IPS-20b (cell line): Measurements from ENCODE around the gene SERPIND1.

Experiments
- H3K27ac ChIP-seq: one replicate; pipeline ENCODE4 v1.5.1; 2013; ENCODE audit warnings: low read length
- H3K27me3 ChIP-seq: 2 replicates; pipeline ENCODE4 v1.6.1; 2013; ENCODE audit warnings: mild to moderate bottlenecking, low read length, inconsistent platforms; ENCODE audit not compliant: insufficient read depth
- H3K36me3 ChIP-seq: 2 replicates; pipeline ENCODE4 v1.6.1; 2013; ENCODE audit warnings: low read depth, mild to moderate bottlenecking, inconsistent platforms, low read length, moderate library complexity; ENCODE audit not compliant: insufficient read depth
- H3K4me1 ChIP-seq: 2 replicates; pipeline ENCODE4 v1.6.1; 2013; ENCODE audit warnings: mild to moderate bottlenecking, control low read depth, inconsistent platforms, low read length, moderate library complexity; ENCODE audit not compliant: insufficient read depth
- H3K4me3 ChIP-seq: 2 replicates; pipeline ENCODE4 v1.5.1; 2013; ENCODE audit warnings: mild to moderate bottlenecking, low read length, inconsistent platforms
- H3K9ac ChIP-seq: 2 replicates; pipeline ENCODE4 v1.6.1; 2013; ENCODE audit warnings: low read depth, mild to moderate bottlenecking, inconsistent platforms, low read length, moderate library complexity
- H3K9me3 ChIP-seq: 2 replicates; pipeline ENCODE4 v1.6.1; 2013; ENCODE audit warnings: mild to moderate bottlenecking, low read depth, low read length, inconsistent platforms; ENCODE audit not compliant: insufficient read depth

SERPIND1 gene

DNA sequence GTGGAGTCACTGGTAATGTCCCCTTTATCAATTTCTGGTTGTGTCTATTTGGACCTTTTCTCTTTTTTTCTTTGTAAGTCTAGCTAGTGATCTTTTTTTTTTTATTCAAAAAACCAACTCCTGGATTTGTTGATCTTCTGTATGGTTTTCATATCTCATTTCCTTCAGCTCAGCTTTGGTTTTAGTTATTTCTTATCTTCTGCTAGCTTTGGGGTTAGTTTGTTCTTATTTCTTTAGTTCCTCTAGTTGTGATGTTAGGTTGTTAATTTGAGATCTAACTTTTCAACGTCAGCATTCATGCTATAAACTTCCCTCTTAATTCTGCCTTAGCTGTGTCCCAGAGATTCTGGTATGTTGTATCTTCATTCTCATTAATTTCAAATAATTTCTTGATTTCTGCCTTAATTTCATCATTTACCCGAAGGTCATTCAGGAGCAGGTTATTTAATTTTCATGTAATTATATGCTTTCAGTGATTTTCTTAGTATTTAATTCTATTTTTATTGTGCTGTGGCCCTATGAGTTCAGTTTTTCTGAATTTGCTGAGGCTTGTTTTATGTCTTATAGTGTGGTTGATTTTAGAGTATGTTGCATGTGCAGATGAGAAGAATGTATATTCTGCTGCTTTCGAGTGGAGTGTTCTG lies 55.7 kb downstream of the SERPIND1 start:
- no peaks in the 10 kb centered on the region for H3K4me1 ChIP-seq
- H3K27me3 ChIP-seq, result no peaks in the 10 kb centered on the region
- no peak overlapping the region for H3K27ac ChIP-seq
- H3K9ac ChIP-seq, result no peak overlapping the region
- H3K4me3 ChIP-seq, result no peak overlapping the region
- H3K36me3 ChIP-seq, result peaks cover 6% of the 10 kb centered on the region
- H3K9me3 ChIP-seq, result no peaks in the 10 kb centered on the region

DNA sequence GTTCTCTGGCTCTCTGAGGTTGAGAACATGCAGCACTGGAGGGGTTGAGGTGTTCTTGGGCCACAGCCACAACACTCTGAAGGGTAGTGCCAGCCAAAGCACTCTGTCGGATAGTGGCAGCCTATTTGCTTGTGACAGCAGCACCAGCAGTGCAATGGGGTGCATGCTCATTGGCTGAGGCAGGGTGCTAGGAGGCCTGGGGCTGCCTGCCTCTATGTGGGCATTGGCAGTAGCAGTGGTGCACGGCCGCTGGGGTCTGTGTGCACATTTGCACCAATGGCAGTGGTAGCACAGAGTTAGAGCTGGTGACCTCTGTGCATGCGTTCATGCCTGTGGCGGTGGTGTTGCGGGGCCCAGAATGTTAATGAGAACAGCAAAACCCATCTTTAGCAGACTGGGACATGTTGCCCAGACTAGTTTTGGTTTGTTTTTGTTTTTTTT lies 59.3 kb downstream of the SERPIND1 start:
- Histone ChIP-seq H3K27ac (no peak overlapping the region), H3K9me3 (no peaks in the 10 kb centered on the region), H3K9ac (no peak overlapping the region), H3K27me3 (no peaks in the 10 kb centered on the region), H3K4me1 (no peaks in the 10 kb centered on the region), H3K4me3 (no peak overlapping the region), H3K36me3 (peaks cover 6% of the 10 kb centered on the region)

DNA sequence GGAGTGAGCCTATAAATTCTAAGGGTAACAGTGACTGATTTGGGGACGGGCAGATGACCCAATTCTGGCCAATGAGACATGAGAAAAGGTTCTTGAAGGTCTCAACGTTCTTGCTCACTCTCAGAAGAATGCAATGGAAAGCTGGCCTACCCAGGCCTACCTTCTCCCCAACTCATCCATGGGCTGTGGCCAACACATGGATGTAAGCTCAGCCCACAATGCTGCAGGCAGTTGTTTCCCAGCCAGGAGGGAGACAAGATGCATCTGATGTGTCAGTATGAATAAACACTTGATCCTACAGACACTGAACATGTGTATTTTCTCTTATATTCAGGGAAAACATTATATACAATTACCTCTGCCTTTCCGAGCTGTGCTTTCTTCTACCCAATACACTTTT lies 60.3 kb downstream of the SERPIND1 start:
- Histone ChIP-seq H3K9ac (no peak overlapping the region), H3K36me3 (peaks cover 6% of the 10 kb centered on the region), H3K9me3 (no peaks in the 10 kb centered on the region), H3K4me1 (no peaks in the 10 kb centered on the region), H3K27me3 (no peaks in the 10 kb centered on the region), H3K27ac (no peak overlapping the region), H3K4me3 (no peak overlapping the region)

DNA sequence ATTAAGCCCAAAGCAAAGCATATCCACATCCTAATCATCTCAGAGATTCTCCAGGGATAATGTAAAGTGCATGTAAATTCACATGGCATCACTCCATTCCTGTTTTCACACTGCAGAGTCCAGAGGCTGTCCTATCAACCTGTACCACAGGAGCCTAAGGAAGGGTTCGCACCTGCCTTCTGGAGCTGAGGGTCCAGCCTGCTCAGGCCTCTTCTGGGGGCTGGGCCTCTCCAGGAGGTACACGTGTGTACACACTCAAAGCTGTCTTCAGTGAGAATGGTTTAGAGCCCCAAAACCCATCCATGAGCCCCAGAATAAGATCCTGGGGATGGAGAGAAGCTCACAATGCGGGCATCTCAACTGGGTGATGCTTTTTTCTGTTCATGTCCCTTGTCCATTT lies 60.8 kb downstream of the SERPIND1 start:
- H3K4me3 ChIP-seq, result no peak overlapping the region
- H3K27ac ChIP-seq, result no peak overlapping the region
- peaks cover 6% of the 10 kb centered on the region for H3K36me3 ChIP-seq

More for the DNA sequence above, 60.8 kb downstream of the SERPIND1 start:
- no peaks in the 10 kb centered on the region for H3K9me3 ChIP-seq
- no peak overlapping the region for H3K9ac ChIP-seq
- no peaks in the 10 kb centered on the region for H3K4me1 ChIP-seq
- H3K27me3 ChIP-seq, result no peaks in the 10 kb centered on the region
